Activated CD4-positive, alpha-beta T cell treated with anti-CD3 and anti-CD28 coated beads, Interleukin-2, amount 50 U/mL, for 24 hours (primary cell): Measurements from ENCODE around the gene FGFRL1.
"Not testable (repeated sequence)": the region's sequence is repeated elsewhere in the genome, so short reads cannot be mapped to it uniquely, and the experiment has no call there.

Source experiments
- DNase-seq, 2 donors: peaks; one replicate each; pipeline ENCODE4 v3.0.0-alpha.2; 2020; ENCODE audit warnings: low read depth in 1 of 2, low spot score in 1 of 2

Gene FGFRL1

DNA sequence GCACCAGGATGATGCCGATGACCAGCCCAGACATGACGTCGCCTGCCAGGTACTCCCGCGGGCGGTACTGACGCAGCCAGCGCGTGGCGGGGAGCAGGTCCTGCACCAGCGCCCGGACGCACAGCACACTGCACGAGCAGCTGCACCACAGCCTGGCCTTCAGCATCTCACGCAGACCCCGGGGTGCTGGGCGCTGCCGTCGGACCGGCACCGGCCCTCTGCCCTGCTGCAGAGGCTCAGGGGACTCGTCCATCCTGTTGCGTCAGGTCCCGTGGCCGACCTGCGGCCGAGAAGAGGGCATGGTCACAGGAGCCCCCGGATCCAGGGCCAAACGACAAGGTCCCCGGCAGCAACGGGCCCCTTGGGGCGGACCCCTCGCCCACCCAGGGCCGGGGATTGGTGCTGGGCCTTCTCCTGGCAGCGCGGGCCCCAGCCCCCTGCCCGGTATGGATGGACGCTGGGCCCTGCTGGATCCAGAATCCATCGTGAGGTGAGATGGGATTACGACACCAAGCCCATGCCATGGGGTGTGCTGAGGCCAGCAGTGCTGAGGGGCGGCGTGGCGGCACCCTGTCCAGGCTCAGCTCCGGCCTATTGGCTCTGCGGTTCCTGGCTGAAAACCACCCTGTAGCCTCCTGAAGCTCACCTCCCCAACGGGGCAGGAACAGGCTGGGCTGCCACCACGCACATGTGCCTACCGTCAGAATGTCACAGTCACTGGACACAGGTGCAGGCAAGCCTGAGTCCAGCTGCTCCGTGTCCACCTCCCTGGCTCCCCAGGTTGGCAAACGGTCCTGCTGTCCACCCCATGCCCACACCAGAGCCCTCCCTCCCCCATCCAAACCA, 19.8 kb upstream of the FGFRL1 start:
- DNase-seq = no peak

DNA sequence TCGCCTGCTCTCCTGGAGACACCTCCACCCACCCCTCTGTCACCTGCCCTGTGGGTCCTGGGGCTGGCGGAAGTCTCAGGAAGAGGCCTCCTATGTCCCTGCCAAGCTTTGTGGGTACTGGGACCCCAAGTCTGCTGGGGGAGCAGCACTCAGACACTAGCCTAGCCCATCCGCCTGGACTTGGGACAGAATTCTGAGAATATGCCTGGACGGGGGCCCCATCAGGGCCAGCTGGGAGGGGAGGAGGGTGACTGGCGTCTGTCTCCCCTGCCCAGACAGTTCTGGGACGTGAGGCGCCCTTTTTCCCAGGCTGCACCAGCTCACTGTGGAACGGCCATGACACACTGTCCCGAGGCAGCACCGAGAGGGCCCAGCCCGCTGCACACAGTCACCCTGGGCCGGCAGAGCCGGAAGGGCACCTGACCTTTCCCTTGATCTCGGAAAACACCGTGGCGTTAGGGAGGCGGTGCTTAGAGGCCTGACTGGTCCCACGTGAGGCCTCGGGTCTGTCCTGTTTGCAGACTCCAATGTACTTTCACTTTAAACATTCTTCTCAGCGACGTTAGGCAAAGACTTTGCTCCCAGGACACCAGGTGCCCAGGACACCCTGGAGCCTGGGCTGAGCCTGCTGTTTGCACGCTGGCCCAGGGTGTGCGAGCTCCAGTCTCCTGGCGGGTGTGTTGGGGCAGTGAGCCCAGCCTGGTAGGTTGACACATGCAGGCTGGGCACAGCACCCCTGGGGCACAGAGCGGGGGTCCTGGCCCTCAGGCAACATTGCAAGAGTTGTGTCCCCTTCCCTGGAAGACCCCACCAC, 18.9 kb upstream of the FGFRL1 start:
- DNase-seq = no peak

DNA sequence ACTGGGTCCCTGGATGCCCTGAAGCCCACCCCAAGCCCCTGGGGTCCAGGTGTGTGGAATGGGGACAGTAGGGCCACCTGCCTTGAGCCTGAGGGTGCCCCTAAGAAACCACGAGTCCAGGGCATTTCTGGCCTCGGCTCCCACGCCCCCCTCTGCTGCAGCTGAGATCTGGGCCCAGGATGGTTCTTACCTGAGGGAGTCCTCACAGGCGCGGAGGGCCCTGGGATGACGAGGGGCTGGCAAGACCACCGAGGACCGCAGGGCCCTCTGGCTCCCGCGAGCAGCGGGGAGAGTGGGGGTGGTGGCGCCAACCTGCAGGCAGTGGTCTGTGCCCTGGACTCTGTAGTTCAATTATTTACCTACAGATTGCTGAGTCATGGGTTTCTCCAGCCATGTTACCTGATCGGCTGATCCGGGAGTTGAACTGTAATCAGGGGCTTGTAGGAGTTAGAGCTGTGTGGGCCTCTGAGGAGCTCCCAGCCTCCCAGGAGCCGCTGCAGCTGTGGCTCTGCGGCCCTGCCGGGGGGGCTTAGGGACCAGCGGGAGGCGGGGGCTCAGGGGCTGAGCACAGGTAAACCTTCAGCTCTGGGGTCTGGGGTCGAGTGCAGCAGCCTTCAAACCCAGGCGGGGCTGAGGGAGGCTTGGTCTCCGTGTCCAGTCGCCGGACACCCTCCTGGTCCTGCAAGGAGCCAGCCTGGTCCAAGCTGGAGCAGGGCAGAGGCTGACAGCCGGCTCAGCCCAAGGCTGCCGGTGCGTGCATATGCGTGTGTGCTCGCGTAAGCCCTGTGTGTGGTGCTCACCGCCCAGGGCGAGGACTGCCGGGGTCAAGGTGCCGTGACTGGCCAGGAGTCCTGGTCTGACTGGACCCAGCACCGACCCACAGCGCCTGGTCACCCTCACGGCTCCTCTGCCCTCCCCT, 18.1 kb upstream of the FGFRL1 start, which contains the start of gene SLC26A1:
SLC26A1 (minus strand) TSS at position 294 of the 919 bp plus-strand sequence. CDS start 1,701 bp downstream, outside the sequence.
- DNase-seq = no peak

DNA sequence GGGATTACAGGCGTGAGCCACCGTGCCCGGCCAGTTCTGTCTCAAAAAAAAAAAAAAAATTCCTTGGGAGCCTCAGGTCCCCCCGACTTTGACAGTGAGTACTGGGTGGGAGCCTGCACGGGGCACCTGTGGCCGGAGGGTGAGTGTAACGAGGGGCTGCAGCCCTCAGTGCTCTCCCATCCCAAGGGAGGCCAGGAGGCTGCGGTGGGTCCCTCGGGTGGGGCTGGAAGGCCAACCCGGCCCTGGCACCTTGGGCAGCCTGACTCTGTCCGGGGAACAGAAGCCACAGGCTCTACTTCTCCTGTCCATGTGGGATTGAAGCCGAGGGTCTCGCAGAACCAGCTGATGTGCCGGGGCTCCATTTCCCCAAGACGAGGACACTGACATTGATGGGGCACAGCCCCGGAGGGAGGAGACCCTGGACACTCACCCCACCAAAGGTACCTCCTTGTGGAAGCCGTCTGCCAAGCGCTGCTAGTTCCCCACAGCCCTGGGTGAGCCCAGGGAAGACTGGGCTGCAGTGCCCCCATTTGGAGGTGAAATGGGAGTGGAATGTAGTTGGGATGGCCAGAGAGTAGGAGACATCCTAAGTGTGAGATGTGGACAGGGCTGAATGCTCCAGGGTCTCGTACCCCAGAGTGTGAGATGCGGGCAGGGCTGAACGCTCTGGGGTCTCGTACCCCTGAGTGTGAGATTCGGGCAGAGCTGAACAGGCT, 16.0 kb upstream of the FGFRL1 start:
- DNase-seq = no peak

DNA sequence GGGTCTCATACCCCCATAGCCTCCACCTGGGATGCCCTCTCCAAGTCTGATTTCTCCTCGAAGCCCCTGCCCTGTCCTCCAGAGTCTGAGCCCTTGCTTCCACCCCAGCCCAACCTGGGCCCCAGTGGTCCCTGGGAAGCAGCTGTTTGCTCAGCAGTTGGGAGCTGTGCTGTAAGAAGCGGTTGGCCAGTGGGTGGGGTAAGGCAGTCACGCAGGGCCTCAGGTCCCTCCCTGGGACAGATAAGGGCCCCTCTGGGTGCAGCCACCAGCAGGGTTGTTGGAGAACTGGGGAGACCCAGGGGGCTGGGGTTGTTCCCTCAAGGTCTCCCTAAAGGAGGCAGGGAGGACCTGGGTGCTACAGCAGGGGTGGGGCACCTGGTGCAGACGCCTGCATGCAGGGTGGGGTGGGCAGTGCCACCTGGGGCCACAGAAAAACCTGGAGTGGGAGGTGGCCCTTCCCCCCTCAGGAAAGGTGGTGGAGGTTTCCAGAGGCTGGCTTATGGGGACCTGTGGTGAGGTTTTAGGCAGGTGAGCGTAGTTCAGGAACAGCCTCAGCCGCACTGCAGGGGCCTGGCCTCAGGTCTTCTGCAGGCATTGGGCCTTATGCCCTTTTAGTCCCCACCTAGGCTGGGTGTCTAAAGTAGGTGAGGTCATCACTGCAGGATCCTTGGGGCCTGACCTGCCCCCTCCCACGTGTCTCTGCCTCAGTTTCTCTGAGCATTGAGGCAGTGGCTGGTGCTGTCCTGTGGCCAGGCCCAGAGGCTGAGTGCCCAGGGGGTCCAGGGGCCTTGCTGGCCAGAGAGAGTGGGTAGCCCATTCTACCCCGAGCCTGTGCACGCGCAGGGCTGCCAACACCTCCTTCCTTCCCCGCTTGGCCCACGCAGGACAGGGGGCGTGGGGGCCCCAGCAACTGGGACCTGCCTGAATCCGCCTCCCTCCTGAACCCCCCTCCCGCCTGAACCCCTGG, 15.1 kb upstream of the FGFRL1 start:
- no peak for DNase-seq

DNA sequence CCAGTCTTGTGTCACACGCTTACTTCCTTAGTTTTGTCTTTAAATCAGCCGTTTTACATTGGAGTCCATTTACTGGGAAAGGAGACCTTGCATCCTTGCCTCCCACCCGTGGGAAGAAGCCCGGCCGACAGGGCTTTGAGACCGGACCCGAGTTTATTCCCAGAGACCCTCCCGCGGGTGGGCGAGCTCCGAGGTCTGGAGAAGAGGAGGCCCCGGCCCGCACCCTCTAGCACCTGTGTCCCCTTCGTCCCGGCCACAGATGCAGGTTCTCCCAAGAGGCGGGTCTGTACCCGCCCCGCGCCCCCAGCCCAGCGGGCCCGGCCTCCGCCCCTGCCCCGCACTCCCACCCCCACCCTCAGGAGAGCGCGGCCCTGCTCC, 14.4 kb upstream of the FGFRL1 start:
- no peak for DNase-seq

DNA sequence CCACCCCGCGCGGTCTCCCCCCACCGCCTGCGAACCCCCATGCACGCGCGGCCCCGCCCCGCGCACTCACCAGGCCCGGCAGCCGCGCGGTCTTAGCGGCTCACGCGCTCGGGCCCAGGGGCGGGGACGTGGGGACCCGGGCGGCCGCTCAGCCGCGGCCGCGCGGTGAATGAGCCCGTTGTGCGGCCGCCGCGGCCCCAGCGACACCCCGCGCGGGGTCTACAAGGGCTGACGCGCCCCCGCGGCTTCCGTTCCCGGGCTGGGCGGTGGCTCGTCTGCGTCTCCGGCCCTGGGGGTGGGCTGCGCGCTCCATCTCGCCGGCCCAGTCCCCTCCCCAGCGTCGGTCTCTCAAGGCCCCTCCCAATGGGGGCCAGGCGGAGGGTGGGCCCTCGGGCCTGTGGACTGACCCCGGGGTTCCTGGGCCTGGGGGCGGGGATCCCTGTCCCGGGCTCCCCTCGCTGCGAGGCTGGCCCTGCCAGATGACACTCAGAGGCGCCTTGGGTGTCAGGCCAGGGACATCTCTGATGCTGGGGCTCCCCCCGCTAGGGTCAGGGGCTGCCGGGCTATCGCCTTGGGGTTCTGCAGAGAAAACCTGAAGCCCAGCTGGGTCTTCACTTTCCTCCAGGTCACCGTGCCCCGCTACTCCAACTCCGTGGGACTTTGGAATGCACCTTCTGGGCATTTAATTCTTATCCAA, 13.9 kb upstream of the FGFRL1 start:
- no peak for DNase-seq

DNA sequence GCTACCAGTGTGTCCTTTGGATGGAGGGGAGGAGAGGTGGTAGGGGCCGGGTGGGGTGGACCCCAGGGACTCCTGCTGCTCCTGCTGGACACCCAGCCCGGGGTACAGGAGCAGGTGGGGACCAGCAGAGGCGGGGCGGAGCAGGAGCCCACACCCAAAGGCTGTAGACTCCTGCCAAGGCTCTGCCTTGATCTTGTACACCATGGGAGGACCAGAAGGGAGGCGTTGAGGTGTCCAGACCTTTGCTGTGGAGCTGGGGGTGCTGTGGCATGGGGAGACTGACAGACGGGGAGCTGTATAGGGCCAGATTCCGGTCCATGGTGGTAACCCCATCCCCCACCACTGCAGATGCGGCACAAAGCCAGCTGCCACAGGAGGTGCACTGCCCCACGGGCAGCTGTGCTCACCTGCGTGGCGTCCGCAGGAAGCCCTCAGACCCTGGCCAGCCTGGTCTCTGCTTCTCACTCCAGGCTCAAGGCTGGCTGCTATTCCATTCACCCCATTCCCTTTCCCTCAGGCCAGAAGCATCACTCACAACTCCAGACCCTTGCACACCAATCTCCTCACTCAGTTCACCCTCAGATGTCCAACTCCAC, 13.2 kb upstream of the FGFRL1 start:
- DNase-seq = no peak

DNA sequence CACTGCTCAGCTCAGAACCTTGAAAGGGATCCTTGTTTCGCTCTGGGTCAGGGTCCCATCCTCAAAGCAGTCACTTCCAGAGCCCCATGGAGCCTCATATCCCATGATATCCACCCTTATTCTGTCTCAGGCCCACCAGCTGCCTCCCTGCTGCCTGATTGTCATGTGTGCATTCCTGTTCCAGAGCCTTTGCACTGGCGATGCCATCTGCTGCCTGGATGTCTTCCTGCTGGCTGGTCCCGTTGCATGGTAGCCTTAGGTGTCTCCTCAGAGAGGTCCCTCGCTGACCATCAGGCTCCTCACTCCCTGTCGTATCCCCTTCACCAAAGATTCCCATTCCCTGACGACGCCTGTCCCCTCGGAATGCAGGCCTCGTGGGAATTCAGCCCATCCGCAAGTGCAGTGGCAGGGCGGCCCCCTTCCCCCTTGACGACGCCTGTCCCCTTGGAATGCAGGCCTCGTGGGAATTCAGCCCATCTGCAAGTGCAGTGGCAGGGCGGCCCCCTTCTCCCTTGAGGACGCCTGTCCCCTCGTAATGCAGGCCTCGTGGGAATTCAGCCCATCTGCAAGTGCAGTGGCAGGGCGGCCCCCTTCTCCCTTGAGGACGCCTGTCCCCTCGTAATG, 12.1 kb upstream of the FGFRL1 start:
- not testable (repeated sequence) for DNase-seq

DNA sequence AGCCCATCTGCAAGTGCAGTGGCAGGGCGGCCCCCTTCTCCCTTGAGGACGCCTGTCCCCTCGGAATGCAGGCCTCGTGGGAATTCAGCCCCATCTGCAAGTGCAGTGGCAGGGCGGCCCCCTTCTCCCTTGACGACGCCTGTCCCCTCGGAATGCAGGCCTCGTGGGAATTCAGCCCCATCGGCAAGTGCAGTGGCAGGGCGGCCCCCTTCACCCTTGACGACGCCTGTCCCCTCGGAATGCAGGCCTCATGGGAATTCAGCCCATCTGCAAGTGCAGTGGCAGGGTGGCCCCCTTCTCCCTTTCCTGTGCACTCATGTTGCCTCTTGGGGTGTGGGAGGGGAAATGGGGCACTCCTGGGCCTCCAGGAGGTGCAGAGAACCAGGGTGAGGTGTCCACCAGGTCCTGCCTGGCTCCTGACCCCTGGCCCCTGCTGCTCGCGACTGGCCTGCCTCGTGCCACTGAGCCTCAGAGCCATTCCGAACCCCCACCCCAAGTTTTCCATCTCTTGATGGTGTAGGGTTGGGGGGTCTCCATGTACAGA, 11.5 kb upstream of the FGFRL1 start:
- no peak for DNase-seq

DNA sequence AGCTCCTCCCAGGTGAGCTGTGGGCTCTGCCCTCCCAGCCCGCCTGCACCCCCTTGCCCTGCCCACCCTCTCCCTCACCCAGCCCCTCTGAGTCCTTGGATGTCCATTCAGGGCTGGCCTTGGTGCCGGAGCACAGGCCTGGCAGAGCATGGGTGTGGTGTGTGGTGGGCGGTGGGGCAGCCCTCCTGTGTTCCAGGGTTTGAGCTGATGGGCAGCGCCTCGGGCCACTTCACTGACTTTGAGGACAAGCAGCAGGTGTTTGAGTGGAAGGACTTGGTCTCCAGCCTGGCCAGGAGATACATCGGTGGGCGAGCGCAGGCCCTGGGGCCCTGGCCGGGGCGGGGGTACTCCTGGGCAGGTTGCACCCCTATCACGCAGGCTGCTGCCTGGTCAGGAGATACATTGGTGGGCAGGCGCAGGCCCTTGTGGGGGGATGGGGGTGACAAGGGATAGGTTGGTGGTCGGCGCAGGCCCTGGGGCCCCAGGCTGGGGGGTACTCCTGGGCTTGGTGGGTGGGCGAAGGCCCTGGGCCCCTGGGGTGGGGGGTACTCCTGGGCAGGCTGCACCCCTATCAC, 10.7 kb upstream of the FGFRL1 start:
- DNase-seq = no peak

DNA sequence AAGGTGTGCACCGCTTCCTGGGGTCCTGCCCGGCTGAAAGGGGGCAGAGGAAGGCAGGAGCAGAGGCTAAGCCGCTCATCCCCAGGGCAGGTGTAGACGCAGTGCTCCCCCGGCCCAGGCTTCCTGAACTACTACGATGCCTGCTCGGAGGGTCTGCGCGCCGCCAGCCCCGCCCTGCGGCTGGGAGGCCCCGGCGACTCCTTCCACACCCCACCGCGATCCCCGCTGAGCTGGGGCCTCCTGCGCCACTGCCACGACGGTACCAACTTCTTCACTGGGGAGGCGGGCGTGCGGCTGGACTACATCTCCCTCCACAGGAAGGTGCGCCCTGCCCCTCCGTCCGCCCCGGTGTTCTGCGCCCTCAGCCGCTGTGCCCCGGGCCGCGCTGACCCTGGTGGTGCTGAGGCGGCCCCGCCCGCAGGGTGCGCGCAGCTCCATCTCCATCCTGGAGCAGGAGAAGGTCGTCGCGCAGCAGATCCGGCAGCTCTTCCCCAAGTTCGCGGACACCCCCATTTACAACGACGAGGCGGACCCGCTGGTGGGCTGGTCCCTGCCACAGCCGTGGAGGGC, 9.8 kb upstream of the FGFRL1 start:
- DNase-seq = no peak

DNA sequence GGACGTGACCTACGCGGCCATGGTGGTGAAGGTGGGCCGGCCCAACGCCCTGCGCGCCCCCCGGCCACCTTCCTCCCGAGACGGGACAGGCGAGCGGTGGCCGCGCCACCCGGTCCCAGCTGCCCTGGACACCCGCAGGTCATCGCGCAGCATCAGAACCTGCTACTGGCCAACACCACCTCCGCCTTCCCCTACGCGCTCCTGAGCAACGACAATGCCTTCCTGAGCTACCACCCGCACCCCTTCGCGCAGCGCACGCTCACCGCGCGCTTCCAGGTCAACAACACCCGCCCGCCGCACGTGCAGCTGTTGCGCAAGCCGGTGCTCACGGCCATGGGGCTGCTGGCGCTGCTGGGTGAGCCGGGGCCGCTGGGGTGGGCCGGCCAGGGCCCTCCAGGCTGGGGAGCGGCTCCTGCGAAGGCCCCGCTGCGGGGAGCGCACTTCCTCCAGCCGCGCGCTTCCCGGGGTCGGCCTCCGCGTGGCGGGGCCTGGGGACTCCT, 9.2 kb upstream of the FGFRL1 start:
- DNase-seq = no peak

DNA sequence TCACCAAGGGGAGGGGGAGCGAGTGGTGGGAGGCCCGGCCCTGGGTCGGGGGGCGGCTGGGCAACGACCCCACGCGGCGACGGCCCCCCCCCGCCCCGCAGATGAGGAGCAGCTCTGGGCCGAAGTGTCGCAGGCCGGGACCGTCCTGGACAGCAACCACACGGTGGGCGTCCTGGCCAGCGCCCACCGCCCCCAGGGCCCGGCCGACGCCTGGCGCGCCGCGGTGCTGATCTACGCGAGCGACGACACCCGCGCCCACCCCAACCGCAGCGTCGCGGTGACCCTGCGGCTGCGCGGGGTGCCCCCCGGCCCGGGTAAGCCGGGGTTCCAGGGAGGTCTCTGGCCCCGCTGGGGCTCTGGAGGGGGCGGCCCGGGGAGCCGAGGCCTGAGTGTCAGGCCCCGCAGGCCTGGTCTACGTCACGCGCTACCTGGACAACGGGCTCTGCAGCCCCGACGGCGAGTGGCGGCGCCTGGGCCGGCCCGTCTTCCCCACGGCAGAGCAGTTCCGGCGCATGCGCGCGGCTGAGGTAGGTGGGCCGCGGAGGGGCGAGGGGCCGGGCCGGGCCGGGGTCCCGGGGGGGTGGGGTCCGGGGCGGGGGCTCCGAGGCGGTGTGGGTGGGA, 8.7 kb upstream of the FGFRL1 start:
- DNase-seq = no peak

DNA sequence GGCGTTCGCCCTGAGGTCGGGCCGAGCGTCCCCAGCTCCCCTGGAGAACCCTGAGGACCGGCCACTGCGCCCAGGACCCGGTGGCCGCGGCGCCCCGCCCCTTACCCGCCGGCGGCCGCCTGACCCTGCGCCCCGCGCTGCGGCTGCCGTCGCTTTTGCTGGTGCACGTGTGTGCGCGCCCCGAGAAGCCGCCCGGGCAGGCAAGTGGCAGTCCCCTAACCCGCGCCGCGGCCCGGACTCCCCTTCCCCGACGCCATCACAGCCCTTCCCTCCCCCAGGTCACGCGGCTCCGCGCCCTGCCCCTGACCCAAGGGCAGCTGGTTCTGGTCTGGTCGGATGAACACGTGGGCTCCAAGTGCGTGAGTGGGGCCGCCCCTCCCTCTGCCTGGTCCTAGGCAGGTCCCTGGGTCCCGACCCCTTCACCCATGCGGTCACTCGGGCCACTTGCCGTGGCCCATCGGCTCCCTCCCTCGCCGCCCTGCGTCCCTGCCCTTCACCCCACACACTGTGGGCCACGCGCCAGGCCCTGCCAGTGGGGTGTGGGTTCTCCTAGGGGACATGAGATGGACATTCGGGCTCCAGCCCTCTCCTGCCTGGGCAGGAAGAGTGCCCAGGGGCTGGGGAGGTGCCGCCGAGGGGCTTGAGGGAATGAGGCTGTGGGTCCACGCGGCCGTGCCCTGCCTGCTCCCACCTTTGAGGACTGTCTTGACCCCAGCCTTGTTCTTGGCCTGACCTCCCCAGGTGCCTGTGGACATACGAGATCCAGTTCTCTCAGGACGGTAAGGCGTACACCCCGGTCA, 8.0 kb upstream of the FGFRL1 start:
- no peak for DNase-seq

DNA sequence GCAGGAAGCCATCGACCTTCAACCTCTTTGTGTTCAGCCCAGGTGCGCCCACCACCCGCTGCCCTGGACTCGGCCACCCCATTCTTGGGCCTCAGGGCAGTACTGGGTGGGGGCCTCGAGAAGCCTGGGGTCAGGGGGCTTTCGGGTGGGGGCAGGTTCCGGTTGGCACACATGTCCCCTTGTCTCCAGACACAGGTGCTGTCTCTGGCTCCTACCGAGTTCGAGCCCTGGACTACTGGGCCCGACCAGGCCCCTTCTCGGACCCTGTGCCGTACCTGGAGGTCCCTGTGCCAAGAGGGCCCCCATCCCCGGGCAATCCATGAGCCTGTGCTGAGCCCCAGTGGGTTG, 7.4 kb upstream of the FGFRL1 start:
- DNase-seq = no peak
